Nucleus accumbens (tissue), 56 donors: ENCODE measurements around the gene CFAP299.
"Not testable (repeated sequence)": the region's sequence is repeated elsewhere in the genome, so short reads cannot be mapped to it uniquely, and the experiment has no call there.

ENCODE experiments used
- DNase-seq, 56 donors: peaks; one replicate each; lab custom pipeline; 2025; lab: John Stamatoyannopoulos, UW

Gene CFAP299

DNA sequence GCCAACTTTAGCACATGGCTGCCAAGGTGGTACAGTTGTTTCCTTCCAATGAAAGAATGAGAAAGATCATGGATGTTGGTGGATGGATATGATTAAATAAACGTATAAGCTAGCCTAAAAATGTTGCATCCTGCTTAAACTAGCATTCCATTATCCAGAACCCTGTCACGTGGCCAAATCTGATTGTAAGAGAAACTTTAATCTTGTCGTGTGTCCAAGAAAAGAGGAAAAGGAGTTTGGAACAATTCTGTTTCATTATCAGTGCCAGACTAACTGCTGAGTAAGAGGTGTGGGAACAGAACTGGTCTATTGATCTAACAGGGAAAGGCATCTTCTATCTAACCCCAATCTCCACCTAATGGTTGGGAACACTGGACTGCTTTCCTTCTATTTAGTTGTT, 369.8 kb downstream of the CFAP299 start:
- no peak for DNase-seq

DNA sequence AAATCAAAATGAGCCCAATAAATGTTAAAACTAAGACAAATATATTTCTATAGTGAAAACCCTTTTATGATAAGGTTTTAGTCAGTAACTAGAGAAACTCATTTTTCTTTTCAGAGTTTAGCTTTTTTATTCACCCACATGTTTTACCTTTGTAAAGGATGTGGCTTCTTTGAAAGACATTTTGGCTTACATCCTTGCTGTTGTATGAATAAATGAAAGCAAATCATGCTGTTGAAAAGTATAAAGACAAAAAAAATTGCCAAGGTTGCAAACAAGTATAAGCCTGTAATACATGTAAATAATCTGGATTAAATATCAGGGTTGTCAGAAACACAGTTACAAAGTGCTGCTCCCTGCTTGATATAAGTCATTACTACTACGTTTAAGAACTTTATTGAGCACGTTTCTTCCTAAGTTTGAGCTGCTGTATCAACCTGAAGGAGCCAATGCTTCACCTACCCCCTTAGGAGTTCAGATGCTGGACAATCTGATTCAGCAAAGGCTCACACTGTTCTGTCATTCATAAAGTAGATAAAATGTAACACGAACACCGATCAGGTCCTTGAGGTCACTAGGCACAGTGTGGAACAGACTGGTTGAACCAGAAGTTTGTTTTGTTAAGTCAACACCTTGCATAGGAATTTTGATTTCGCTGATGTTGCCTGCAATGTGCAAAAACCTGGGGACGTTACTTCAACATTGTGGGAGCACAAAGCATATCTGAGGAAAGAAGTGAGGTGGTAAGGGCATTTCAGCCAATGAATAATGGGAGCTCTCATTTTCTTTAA, 373.7 kb downstream of the CFAP299 start:
- DNase-seq = no peak

DNA sequence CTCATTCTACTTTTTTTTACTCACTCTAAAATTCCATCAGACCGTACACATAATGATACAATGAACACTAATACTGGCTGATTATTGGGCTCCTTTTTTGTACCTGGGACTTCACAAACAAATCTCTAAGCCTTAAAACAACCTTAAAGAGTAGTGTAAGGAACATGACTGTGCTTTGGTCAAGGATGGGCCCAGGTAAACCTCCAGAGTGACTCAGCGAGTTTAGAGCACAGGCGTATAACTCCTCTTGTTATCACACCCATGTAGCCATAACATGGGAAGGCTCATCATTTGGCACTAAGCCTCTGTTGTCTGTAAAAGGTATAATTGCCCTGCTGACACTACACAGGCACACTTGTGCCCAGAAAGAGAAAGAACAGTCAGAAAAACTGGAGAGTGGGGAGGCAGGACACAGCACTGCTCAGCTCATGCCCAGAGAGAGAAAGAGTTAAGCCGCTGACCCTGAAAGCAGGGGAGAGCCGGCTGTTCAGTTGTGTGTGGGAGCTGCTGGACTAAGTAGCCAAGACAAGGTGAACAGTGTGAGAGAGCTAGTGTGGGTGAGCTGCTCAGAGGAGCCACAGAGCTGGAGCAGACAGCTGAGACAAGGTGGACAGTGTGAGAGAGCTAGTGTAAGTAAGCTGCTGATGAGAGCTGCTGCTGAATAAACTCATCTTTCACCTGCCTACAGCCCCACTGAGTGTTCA, 375.4 kb downstream of the CFAP299 start:
- DNase-seq = no peak

DNA sequence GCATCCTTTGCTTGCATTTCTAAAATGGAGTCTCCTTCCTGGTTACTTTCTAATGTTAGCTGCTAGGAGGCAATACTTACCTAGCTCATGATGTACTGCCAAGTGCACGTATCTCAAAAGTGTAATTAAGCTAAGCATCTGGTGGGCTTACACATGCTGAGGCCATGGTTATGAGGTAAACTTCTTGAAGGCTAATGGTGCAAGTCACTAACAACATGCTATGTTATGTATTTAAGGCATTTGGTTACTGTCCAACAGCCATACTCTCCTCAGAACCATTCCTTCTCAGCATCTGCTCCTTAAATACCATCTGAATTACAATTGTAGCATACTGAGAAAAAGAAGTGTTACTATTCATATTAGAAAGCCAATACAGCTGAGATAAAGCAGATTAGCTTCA, 376.4 kb downstream of the CFAP299 start:
- no peak for DNase-seq

DNA sequence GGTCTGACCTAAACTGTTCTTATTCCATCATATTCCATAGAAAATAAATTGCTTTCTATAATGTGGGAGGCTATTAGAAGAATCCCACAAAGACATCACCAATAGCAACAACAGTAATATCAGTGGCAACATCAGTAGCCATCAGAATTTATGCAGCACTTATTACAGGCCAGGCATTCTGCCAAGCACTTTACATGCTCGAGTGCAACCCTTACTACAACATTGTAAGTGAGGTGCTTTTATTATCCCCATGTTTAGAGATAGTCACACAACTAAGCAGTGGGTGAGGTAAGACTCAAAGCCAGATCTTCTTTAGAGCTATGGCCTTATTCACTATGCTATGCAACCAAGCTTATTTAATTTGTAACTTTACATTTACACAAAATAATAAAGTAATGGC, 377.9 kb downstream of the CFAP299 start:
- no peak for DNase-seq

DNA sequence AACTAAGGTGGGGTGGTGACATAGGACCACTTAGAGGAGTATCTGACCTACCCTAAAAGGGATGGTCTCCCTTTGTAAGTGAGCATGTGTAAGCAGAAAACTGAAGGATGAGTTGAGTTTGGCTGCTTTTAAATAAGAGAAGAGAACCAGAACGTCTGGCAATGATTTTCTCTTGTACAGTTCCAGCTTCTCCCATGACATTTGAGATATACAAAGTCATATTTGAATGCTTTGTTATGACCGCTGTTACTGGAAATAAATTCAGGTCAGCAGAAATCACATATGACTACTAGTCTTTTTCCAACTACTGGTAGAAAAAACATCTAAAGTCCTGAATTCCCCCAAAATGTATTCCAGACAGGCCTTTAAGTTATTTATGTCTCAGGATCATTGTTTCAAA, 381.7 kb downstream of the CFAP299 start:
- DNase-seq = no peak

DNA sequence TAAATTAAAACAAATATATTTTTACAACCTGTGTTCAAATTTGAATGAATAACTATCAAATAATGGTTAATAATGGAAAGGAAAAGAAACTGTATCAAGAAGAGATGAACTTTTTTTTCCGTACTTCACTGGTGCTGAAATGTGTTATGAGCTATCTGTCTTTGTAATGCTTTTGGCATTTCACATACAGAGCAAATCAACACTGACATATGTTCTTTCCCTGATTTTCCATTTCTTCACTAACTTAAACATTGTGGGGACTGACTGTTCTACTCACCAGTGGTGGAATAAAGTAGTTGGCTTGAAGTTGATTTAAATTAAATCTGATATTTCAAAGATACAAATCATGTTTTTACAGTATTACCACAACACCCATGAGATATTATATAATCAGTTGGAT, 390.9 kb downstream of the CFAP299 start:
- DNase-seq = no peak

DNA sequence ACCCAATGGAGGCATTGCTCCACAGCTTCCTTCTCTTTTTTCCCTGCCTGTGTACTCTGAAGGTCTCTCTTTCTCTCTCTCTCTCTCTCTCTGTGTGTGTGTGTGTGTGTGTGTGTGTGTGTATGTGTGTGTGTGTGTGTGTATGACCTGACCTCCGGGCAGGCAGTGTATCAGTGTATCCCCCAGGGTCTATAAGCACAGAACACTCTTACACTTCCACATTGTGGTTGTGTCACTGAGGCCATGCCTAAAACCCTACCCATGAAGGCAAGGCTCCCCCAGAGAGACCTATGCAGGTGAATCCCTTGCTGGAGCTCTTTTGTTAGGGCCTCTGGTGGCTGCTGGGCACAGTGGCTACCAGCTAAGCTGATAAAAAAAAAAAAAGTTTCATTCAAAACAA, 394.6 kb downstream of the CFAP299 start:
- DNase-seq = no peak

DNA sequence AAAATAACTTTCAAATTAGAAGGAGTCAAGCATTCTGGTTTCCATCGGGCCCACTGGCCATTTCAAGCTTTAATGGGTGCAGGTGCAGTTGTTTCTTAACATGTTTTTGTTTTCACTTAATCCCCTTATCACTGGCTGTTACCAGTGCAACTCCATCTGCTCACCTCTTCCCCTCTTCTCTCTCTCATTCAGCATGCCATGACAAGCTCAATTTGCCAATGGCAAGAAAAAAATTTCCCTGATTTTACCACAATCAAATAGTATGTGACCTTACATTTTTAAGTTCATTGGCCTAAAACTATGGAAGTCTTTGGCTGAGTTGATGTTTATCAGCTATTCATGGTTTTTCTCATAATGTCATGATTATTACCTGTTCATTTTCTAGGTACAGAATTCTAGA, 395.9 kb downstream of the CFAP299 start:
- DNase-seq = no peak

DNA sequence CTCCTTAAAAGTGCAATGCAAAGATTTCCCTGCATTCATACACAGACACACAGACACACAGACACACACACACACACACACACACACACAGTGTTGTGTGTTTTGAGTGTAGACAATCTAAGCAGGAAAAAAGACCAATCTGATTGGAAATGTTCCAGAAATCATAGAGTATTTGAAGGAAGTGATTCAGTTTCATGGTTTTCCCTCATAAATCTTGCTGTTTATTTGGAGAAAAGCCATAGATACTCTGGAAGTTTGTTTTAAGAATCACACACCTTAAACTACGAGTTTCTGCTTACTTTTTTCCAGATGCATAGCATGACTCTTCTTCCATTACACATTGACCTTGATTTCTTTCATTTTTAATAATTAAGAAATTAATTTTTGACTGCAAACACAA, 396.5 kb downstream of the CFAP299 start:
- no peak for DNase-seq

DNA sequence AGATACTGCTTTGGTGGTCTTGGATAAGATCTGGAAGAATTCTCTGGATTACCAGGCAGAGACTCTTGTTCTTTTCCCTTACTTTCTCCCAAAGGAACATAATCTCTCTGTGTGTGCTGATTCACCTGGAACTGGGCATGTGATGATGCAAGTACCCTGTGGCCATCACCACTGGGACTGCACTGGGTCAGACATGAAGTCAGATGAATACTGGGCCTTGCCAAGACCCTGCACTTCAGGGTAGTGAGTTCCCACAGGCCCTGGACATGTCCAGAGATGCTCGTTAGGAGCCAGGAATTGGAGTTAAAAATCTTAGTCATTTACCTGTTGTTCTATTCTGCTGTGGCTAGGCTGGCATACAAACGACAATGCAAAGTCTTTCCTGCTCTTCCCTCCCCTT, 404.8 kb downstream of the CFAP299 start:
- DNase-seq = no peak

DNA sequence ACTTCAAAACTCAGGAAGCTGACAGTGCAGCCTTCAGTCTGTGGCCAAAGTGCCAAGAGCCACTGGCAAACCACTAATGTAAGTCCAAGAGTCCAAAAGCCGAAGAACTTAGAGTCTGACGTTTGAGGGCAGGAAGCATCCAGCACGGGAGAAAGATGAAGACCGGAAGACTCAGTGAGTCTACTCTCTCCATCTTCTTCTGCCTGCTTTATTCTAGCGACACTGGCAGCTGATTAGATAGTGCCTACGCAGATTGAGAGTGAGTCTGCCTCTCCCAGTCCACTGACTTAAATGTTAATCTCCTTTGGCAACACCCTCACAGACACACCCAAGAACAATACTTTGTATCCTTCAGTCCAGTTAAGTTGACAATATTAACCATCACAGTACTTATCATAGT, 414.0 kb downstream of the CFAP299 start:
- DNase-seq = not testable (repeated sequence)

DNA sequence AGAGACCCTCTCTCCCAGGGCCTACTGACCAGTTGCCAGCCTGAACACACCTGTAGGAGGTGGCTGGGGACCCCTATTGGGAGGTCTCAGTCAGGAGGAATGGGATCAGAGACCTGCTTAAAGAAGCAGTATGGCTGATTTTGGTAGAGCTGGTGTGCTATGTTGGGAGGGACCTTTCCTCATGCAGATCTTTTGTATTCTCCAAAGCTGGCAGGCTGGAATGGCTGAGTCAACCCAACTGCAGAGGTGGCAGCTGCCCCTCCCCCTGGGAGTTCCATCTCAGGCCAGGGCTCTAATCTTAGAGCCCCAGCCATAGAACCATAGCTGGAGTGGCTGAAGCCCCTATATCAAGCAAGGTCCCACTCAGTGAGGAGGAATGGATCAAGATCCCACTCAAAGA, 415.7 kb downstream of the CFAP299 start:
- DNase-seq = no peak

DNA sequence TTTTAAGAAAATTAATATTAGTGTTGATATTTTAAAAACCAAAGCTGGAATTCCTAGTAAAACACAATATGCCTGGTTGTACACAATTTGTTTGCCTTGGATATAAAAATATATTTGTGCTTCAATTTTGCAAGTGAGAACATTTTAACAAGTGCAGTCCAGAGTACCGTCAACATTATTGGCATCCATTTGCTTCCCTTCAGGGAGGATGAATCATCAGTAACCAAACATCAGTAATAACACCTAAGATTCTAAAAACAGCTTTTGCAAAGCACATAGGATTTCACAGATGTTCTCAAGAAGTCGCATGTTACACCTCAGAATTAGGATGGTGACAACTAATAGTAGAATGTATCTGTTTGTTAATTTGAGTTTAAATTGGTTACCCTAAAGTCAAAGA, 432.4 kb downstream of the CFAP299 start:
- no peak for DNase-seq

DNA sequence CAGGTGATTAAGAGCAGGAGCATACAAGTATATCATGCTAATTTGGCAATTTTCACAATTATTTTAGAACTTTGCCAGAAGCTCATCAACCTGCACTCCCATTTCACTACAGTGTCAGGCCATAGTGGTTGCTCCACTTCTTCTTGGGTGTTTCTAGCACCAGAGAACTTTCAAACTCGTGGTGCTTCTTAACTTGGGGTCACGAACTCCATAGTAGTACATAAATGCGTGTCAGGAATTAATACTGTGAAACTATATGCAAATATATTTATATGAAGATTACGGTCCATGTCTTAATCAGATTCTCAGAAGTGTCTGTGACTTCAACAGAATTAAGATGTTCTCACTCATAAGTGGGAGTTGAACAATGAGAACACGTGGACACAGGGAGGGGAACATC, 440.6 kb downstream of the CFAP299 start:
- no peak for DNase-seq

DNA sequence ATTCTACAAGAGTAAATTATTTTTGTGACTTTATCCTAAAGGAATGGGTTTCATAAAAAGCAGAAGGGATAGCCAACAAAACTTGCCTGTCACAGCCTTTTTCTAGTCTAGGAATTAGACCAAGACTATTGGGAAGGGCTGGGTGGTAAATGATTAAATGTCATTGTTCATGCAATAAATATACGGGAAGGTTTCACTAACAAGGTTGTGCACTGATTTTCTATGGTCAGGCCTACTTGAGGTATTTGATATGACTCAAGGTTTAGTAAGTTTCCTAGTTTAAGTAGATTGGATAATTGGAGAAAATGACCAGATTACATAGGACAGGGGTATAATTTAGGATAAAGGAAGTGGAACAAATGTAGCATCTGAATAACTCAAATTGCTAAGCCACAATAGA, 445.9 kb downstream of the CFAP299 start:
- DNase-seq = no peak

DNA sequence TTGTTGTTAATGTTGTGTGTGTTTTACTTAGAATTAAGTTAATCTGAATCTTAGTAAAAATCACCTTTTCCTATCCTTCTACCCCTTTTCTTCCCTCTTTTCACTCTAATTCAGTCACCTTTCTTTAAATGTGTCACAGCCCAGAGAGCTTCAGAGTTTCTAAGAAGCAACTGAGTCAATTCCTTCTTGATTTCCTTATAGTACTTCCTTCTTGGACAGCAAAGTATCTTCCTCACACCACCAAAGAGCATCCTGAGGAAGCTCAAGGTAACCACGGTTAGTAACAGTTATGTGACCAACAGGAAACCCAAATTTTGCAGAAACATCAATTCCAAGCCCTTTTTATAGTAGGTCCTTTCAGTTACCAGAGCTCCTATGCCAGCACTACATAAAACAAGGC, 451.8 kb downstream of the CFAP299 start:
- no peak for DNase-seq

DNA sequence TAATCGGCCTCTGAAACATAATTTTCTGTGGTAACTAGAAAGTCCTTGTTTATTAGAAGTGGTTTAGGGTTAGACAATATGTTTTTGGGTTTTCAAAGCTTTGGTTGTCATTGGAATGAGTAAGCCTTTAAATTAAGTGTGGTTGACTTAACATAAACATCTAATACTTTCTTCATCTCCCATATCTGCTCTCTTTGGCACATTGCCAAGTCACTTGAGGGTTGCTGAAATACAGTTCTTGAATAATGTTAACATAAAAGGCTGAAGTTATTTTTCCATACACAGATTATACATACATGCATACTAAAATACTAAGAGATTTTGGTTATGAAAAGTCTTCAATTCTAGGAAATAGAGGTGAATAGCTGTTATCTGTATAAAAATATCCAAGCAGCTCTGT, 453.3 kb downstream of the CFAP299 start:
- no peak for DNase-seq

DNA sequence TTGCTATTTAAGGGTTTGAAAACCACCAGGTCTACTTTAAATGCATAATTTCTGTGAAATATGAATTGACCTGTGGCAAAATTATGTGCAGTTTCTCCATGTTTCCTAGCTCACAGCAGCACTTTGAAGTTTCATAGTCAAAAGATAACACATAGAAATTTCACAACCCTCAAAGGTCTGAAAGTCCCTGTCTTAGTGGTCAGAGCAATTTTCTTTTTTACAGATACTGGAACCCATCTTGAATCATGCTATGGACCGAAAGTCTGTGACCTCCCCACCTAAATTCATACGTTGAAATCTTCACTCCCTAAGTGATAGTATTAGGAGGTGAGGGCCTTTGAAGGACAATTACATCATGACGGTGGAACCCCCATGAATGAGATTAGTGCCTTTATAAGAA, 454.6 kb downstream of the CFAP299 start:
- no peak for DNase-seq

DNA sequence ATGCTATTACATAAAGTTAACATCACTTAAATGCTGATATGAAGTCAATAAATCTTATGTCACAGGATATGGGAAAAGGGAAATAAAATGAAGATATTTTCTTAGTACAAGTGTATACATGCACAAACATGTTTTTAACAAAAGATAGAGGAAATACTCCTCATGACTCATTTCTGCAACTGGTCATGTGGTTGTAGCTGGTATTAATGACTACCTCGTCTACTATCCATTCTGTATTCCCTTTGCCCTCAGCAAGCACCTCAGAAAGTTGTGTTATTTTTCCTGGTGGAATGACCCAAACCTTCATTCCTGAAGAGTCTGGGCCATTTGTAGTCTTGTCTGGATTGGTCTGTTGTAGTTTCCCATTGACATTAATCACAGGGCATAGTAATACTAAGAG, 458.1 kb downstream of the CFAP299 start:
- not testable (repeated sequence) for DNase-seq

DNA sequence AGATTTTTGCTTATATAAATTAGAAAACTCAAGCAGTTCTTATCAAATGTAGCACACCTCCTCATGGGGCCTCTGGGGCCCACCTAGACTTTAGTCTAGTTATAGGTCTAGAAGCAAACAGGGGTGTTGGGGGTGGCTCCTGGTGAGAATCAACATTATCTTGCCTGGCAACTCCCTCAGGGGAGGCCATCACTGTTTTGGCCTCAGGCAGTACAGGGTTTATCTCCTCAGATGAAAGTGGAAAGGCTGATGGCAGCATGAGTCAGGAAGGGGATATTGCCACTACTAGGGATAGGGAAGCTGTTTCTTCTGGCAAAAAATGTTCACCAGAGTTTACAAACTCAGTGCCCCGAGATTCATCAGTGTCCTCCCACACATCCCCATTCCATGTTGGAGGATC, 462.6 kb downstream of the CFAP299 start:
- DNase-seq = no peak

DNA sequence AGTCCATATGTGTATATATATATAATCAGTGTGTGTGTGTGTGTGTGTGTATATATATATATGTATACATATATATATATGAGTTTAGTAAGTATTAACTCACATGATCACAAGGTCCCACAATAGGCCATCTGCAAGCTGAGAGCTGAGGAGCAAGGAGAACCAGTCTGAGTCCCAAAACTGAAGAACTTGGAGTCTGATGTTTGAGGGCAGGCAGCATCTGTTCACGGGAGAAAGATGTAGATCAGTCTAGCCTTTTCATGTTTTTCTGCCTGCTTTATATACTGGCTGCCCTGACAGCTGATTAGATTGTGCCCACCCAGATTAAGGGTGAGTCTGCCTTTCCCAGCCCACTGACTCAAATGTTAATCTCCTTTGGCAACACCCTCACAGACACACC, 465.2 kb downstream of the CFAP299 start:
- DNase-seq = not testable (repeated sequence)
